IPS-20b (cell line): Measurements from ENCODE around the gene SMYD3.
"Not testable (repeated sequence)": the region's sequence is repeated elsewhere in the genome, so short reads cannot be mapped to it uniquely, and the experiment has no call there.

Source experiments
- H3K27ac ChIP-seq: one replicate; pipeline ENCODE4 v1.5.1; 2013; ENCODE audit warnings: low read length
- H3K27me3 ChIP-seq: 2 replicates; pipeline ENCODE4 v1.6.1; 2013; ENCODE audit warnings: mild to moderate bottlenecking, low read length, inconsistent platforms; ENCODE audit not compliant: insufficient read depth
- H3K36me3 ChIP-seq: 2 replicates; pipeline ENCODE4 v1.6.1; 2013; ENCODE audit warnings: low read depth, mild to moderate bottlenecking, inconsistent platforms, low read length, moderate library complexity; ENCODE audit not compliant: insufficient read depth
- H3K4me1 ChIP-seq: 2 replicates; pipeline ENCODE4 v1.6.1; 2013; ENCODE audit warnings: mild to moderate bottlenecking, control low read depth, inconsistent platforms, low read length, moderate library complexity; ENCODE audit not compliant: insufficient read depth
- H3K4me3 ChIP-seq: 2 replicates; pipeline ENCODE4 v1.5.1; 2013; ENCODE audit warnings: mild to moderate bottlenecking, low read length, inconsistent platforms
- H3K9ac ChIP-seq: 2 replicates; pipeline ENCODE4 v1.6.1; 2013; ENCODE audit warnings: low read depth, mild to moderate bottlenecking, inconsistent platforms, low read length, moderate library complexity
- H3K9me3 ChIP-seq: 2 replicates; pipeline ENCODE4 v1.6.1; 2013; ENCODE audit warnings: mild to moderate bottlenecking, low read depth, low read length, inconsistent platforms; ENCODE audit not compliant: insufficient read depth

SMYD3 gene

DNA sequence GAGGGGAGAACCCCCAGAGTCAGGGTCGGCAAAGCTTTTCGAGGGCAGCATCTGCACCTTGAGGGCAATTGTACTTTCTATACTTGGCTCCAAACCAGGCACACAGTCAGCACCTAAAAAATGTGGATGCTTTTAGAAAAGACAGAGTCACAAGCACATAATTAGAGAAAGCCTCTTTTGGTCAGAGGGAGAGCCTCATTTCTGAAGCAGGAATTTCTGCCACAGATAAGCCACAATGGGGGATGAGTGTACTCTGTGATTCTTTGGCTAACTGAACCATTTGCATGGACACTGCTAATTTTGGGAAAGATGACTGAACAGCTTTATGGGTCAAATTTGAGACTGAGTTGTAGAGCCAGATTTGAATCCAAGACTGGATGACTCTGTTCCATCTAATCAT, 716.6 kb downstream of the SMYD3 start:
- Histone ChIP-seq H3K4me3 (no peak overlapping the region), H3K9ac (no peak overlapping the region), H3K36me3 (no peaks in the 10 kb centered on the region), H3K27me3 (no peaks in the 10 kb centered on the region), H3K4me1 (no peaks in the 10 kb centered on the region), H3K9me3 (no peaks in the 10 kb centered on the region), H3K27ac (no peak overlapping the region)

DNA sequence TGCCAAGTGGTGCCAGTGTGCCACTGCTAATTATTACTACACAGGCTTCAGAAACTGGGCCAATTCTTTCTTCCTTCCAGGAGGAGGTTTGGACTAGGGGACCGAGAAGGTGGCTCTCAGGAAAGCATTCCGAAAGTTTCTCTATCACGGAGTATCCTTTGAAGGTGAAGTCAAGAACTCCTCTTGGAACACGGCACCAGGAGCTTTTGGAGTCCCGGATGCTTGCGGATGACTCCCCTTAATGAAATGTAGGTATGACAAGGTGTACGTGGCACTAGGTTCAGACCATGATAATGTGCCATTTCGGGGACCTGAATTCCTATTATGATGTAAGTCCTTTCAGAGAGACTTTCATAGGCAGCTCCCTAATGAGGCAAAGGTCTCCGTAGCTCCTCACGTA, 718.2 kb downstream of the SMYD3 start:
- Histone ChIP-seq H3K9me3 (no peaks in the 10 kb centered on the region), H3K27ac (no peak overlapping the region), H3K4me3 (no peak overlapping the region), H3K4me1 (no peaks in the 10 kb centered on the region), H3K36me3 (no peaks in the 10 kb centered on the region), H3K9ac (no peak overlapping the region), H3K27me3 (no peaks in the 10 kb centered on the region)

DNA sequence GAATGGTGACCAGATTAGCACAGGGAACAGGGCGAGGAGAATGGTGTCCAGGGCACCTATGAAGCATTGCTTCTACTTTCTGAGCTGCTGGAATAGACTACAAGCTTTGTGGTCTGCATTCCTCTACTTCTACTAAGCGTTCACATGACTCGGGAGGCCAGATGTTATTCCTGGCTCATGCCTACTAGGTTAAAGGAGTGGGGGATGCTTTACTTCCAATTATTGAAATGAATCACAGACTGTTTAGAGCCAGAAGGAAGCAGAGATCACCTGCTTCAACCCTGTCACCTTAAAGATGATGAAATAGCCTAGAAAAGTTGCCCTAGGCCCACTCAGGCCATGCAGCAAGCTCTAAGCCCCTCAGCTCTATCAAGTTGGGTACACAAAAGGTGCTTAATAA, 718.8 kb downstream of the SMYD3 start:
- Histone ChIP-seq H3K4me3 (no peak overlapping the region), H3K9ac (no peak overlapping the region), H3K4me1 (no peaks in the 10 kb centered on the region), H3K27ac (no peak overlapping the region), H3K9me3 (no peaks in the 10 kb centered on the region), H3K36me3 (no peaks in the 10 kb centered on the region), H3K27me3 (no peaks in the 10 kb centered on the region)

DNA sequence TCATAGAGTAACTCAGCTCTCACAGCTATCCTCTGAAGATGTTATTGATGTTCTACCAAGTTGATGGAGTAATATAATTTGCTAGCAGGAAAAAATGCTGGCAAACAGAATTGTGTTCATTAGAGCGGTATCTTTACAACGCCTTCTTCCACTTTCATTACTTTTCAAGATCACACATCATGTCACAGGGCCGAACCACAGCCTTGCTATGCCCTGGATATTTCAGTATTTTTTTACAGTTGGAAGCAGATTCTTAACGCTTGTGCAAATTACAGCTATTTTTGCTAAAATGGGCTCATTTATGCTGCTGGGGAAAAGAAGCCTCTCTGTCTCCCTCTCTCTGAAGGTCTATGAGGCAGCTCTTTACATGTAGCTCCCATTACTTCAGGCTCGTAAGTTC, 720.1 kb downstream of the SMYD3 start:
- no peak overlapping the region for H3K27ac ChIP-seq
- H3K4me1 ChIP-seq: no peaks in the 10 kb centered on the region
- no peak overlapping the region for H3K9ac ChIP-seq
- H3K9me3 ChIP-seq: no peaks in the 10 kb centered on the region
- H3K36me3 ChIP-seq: no peaks in the 10 kb centered on the region
- H3K4me3 ChIP-seq: no peak overlapping the region
- H3K27me3 ChIP-seq: no peaks in the 10 kb centered on the region

DNA sequence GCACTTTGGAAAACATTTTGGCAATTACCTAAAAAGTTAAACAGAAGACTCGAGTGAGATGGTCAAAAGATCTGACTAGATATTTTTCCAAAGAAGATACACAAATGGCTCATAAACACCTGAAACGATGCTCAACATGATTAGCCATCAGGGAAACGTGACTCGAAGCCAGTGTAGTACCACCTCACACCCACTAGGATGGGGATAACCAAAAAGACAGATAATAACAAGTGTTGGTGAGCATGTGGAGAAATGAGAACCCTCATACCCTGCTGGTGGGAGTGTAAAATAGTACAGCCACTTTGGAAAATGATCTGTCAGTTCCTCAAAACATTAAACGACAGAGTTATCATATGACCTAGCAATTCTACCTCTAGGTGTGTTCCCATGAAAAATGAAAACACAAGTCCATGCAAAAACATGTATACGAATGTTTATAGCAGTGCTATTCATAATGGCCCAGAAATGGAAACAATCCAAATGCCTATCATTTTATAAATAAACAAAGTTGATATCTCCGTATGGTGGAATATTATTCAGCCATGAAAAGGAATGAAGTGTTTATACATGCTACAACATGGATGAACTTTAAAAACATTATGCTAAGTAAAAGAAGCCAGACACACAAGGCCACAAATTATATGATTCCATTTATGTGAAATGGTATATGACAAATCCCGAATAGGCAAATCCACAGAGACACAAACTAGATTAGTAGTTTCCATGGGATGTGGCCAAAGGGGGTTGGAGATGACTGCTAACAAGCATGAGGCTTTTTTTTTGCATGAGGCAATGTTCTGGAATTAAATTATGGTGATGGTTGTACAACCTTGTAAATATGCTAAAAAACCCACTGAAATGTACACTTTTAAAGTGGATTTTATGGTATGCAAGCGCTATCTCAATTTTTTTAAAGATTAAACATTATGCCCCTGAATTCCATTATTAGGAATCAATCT, 727.0 kb downstream of the SMYD3 start:
- Histone ChIP-seq H3K27ac (no peak overlapping the region), H3K4me1 (no peaks in the 10 kb centered on the region), H3K36me3 (no peaks in the 10 kb centered on the region), H3K9me3 (no peaks in the 10 kb centered on the region; the same call in 1 of the 2 replicates), H3K4me3 (no peak overlapping the region), H3K27me3 (no peaks in the 10 kb centered on the region), H3K9ac (no peak overlapping the region)

DNA sequence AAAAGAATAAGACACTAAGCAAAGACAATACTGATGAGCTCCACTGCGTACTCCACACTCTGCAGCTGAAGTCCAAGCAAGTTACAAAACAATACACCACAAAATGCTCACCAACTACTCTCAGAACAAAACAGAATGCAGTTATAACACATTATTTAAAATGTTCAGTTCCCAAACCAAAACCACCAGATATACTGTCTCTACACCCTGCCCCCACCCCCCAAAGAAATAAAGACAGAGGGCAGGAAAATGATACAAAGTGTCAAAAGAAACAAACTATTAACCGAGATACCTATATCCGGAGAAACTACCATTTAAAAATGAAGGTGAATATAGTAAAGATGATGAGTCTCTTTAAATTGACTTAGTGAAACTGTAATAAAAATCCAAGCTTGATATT, 729.3 kb downstream of the SMYD3 start:
- Histone ChIP-seq H3K4me1 (no peaks in the 10 kb centered on the region), H3K9ac (no peak overlapping the region), H3K27me3 (no peaks in the 10 kb centered on the region), H3K9me3 (no peaks in the 10 kb centered on the region; the same call in 1 of the 2 replicates), H3K27ac (no peak overlapping the region), H3K4me3 (no peak overlapping the region), H3K36me3 (no peaks in the 10 kb centered on the region)

DNA sequence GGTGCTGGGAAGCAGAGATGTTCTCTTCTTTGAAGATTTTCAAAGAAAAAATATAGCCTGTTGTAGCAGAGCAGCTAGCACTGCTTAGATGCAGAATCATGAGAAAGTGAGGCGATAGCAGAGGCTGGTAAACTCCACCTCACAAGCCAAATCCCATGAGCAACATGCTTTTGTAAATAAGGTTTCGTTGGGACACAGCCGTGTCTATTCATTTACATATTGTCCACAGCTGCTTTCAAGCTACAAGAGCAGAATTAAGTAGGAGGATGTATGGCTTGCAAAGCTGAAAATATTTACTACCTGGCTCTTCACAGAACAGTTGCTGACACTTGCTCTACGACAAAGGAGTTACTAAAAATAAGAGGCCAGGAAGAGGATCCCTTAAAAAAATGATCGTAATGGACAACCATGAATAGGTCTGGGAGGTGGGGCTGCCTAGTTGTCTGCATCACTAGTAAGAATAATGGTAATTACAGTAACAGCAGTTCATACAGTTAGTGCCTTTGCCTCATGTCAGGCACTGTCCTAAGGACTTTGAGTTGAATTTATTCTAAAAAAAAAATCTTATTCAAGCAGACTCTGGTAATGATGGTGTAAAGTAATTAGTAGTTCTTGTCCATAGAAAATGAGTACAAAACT, 730.3 kb downstream of the SMYD3 start:
- H3K4me1 ChIP-seq: no peaks in the 10 kb centered on the region
- no peaks in the 10 kb centered on the region for H3K36me3 ChIP-seq
- no peaks in the 10 kb centered on the region for H3K27me3 ChIP-seq
- no peak overlapping the region for H3K27ac ChIP-seq
- H3K9me3 ChIP-seq: no peaks in the 10 kb centered on the region; the same call in 1 of the 2 replicates
- H3K9ac ChIP-seq: no peak overlapping the region
- H3K4me3 ChIP-seq: no peak overlapping the region

DNA sequence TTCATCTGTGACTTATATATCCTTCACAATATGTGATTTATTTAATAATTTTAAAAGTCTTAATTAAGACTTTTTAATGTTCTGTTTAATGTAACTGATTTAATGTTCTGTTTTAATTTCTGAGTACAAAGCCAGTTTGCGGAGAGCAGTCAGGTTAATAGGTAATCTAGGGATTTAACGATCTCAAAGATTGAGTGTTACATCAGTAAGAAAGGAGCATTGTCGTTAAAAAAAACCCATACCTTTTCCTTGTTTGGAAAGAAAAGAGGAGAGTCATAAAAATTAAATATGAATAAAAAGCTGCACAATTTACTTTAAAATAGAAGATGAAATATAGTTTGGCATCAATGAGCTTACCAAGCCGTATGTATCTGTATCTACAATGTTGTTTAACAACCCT, 730.9 kb downstream of the SMYD3 start:
- Histone ChIP-seq H3K9me3 (no peaks in the 10 kb centered on the region; the same call in 1 of the 2 replicates), H3K36me3 (no peaks in the 10 kb centered on the region), H3K27ac (no peak overlapping the region), H3K4me1 (no peaks in the 10 kb centered on the region), H3K27me3 (no peaks in the 10 kb centered on the region), H3K9ac (no peak overlapping the region), H3K4me3 (no peak overlapping the region)

DNA sequence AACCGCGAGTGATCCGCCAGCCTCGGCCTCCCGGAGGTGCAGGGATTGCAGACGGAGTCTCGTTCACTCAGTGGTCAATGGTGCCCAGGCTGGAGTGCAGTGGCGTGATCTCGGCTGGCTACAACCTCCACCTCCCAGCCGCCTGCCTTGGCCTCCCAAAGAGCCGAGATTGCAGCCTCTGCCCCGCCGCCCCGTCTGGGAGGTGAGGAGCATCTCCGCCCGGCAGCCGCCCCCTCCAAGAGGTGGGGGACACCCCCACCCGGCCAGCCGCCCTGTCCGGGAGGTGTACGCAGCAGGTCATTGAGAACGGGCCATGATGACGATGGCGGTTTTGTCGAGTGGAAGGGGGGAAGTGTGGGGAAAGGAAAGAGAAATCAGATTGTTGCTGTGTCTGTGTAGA, 732.1 kb downstream of the SMYD3 start:
- H3K4me1 ChIP-seq, H3K9ac ChIP-seq, H3K27ac ChIP-seq, H3K4me3 ChIP-seq, H3K36me3 ChIP-seq, H3K9me3 ChIP-seq, H3K27me3 ChIP-seq: not testable (repeated sequence)

DNA sequence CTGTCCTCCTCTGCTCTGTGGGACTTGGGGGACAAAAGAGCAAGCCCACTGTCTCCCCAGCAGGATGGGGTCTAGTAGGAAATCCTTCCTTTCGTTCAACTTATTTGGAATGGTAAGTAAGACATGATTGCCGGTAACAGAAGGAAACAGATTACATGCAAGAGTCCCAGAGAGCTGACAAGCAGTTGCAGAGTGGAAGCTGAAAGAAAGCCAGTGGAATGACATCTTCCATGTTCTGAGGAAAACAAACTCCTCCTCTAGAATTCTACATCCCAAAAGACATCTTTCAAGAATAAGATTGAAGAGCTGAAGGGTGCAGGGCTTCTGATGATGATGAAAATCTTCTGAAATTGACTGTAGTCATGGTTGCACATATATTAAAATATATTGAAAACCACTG, 732.9 kb downstream of the SMYD3 start:
- no peaks in the 10 kb centered on the region for H3K4me1 ChIP-seq
- H3K4me3 ChIP-seq: no peak overlapping the region
- no peaks in the 10 kb centered on the region for H3K36me3 ChIP-seq
- H3K9ac ChIP-seq: no peak overlapping the region
- no peaks in the 10 kb centered on the region for H3K9me3 ChIP-seq
- H3K27ac ChIP-seq: no peak overlapping the region
- no peaks in the 10 kb centered on the region for H3K27me3 ChIP-seq

DNA sequence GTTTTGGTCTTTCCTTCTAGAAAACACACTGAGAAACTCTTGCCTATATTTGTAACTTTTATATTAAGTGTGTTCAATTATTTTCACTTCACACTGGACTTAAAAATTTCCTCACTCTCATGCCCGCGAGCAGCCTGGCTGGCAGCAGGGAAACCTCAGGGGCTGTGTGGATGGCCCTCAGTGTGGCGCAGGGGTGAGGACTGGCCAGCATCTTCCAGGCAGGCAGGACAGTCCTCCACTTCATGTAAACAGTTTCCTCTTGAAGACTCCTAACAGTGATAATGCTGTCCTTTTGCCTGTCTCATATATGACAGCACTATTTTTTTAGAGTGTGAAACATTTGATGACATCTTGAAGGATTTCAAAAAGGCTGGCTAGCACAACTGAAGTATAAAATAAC, 733.7 kb downstream of the SMYD3 start:
- H3K4me3 ChIP-seq: no peak overlapping the region
- H3K27ac ChIP-seq: no peak overlapping the region
- H3K9ac ChIP-seq: no peak overlapping the region

DNA sequence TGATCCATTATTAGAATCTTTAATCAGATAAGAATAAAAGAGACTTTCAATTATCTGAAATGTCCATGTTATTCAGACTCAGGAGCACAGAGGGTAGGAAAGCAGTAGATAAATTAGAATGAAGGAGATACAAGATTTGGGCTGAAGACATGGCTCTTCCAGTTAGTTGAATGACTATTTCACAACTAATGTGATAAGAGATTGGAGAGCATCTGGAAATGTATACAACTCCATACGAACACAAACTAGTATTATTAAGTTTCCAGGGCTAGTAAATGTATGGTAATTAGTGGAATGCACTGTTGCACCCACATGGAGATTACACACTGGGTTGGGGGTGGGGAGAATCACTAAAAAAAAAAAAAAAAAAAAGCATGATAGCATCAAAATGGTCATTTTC, 734.3 kb downstream of the SMYD3 start:
- H3K9me3 ChIP-seq: no peaks in the 10 kb centered on the region
- H3K36me3 ChIP-seq: no peaks in the 10 kb centered on the region
- no peaks in the 10 kb centered on the region for H3K4me1 ChIP-seq
- H3K9ac ChIP-seq: no peak overlapping the region
- H3K27ac ChIP-seq: no peak overlapping the region
- no peak overlapping the region for H3K4me3 ChIP-seq
- no peaks in the 10 kb centered on the region for H3K27me3 ChIP-seq

More for the DNA sequence above, 733.7 kb downstream of the SMYD3 start:
- Histone ChIP-seq H3K4me1 (no peaks in the 10 kb centered on the region), H3K27me3 (no peaks in the 10 kb centered on the region), H3K9me3 (no peaks in the 10 kb centered on the region), H3K36me3 (no peaks in the 10 kb centered on the region)
